ENCODE measurements around the gene GRID2. TPM values are rescaled to one million over a fixed set of nuclear protein-coding genes. Genes with fewer than 3 reads are reported as not detected.

The GRID2 gene
- total and polyA plus RNA-seq, 10 of the 15 experiments (the other 5 are each of a cell fraction or from before 2014, with no cell fraction given), result not detected

DNA sequence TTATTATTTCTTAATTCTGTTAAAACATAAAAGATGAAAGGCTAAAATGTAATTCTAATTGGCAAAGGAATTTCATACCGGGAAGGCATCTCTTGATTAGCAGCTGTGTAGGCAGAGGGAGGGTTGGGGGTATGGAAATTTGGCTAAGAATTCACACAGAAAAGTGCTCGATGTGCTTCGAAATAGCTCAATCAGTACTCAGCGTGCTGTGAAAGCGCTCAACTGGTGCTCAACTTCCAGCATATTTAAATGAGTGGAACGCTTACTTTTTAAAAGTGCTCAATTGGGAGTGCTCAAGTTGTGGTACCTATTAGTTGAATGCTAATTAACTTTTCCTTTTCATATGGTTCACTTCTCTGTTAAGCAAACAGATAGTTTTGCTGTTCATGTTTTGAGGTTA lies 828.9 kb downstream of the GRID2 start (continued):
- TF ChIP-seq, protein P1, sequence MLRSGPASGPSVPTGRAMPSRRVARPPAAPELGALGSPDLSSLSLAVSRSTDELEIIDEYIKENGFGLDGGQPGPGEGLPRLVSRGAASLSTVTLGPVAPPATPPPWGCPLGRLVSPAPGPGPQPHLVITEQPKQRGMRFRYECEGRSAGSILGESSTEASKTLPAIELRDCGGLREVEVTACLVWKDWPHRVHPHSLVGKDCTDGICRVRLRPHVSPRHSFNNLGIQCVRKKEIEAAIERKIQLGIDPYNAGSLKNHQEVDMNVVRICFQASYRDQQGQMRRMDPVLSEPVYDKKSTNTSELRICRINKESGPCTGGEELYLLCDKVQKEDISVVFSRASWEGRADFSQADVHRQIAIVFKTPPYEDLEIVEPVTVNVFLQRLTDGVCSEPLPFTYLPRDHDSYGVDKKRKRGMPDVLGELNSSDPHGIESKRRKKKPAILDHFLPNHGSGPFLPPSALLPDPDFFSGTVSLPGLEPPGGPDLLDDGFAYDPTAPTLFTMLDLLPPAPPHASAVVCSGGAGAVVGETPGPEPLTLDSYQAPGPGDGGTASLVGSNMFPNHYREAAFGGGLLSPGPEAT (IDR thresholded peaks at IDR 0.05; ENCODE audit: low read depth), result no peak
- no peak for TF ChIP-seq SIX5 (IDR thresholded peaks at IDR 0.05; ENCODE audit: low read depth, low read length, severe bottlenecking)
- TF ChIP-seq ZNF24 (IDR thresholded peaks at IDR 0.05), result no peak
- TF ChIP-seq ZNF217 (IDR thresholded peaks at IDR 0.05), result no peak

DNA sequence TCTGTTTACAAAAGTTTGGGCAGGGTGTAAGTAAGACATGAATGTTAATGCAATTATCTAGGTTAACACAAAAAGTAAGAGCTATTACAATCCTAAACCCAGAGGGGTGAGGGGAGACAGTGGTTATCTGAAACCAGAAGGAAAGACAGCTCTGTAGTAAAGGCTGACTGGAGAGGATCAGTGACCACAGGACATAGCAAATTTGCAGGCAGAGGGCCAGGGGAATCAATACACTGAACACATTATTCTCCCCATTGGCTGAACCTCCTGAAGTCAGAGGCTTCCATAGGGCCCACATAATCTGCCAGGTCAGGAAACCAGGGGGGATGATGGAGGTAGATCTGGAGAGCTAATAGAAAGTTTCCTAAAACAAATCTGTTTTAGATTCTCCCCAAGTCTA lies 835.4 kb downstream of the GRID2 start:
- intact Hi-C loops (cut with micrococcal nuclease; ENCODE audit: unreplicated experiment), result no loop called here

More for the DNA sequence above, 835.4 kb downstream of the GRID2 start:
- POLR2A ChIA-PET, result no interaction called here
- Histone ChIP-seq H3K27ac (ENCODE audit: control insufficient read depth, insufficient read depth) (no peak overlapping the region), H3K9ac (ENCODE audit: control insufficient read depth, insufficient read depth, low read length) (no peak overlapping the region), H3K36me3 (ENCODE audit: control insufficient read depth in 2 of 2, insufficient read depth in 2 of 2, low read length in 1 of 2) (no peaks in the 10 kb centered on the region), H3K4me1 (ENCODE audit: control insufficient read depth, insufficient read depth, low read length) (no peaks in the 10 kb centered on the region), H3K79me2 (ENCODE audit: control insufficient read depth, insufficient read depth, low read length) (no peaks in the 10 kb centered on the region), H3K27me3 (replicated peaks in 1 of 2; ENCODE audit: control insufficient read depth in 2 of 2, insufficient read depth in 2 of 2, low read length in 1 of 2) (no peaks in the 10 kb centered on the region), H4K20me1 (ENCODE audit: control insufficient read depth, insufficient read depth) (no peaks in the 10 kb centered on the region), H3K9me3 (replicated peaks; ENCODE audit: control insufficient read depth, insufficient read depth, low read length) (no peaks in the 10 kb centered on the region), H2AFZ (ENCODE audit: control insufficient read depth, low read depth, low read length) (no peak overlapping the region), H3K4me2 (ENCODE audit: control insufficient read depth, insufficient read depth) (no peak overlapping the region), H3K4me3 (no peak overlapping the region)
- TF ChIP-seq MTA3 (IDR thresholded peaks at IDR 0.05; ENCODE audit: borderline replicate concordance, low read length), result no peak
- TF ChIP-seq RUNX3 (IDR thresholded peaks at IDR 0.05; ENCODE audit: low read length), result no peak
- TF ChIP-seq IRF4 (IDR thresholded peaks at IDR 0.05; ENCODE audit: low read depth, low read length), result no peak
- TF ChIP-seq TARDBP (IDR thresholded peaks at IDR 0.05; ENCODE audit: borderline replicate concordance), result no peak
- no peak for TF ChIP-seq YBX1 (IDR thresholded peaks at IDR 0.05)
- no peak for TF ChIP-seq SREBF2 (IDR thresholded peaks at IDR 0.05; ENCODE audit: low read length)
- no peak for TF ChIP-seq NFIC (IDR thresholded peaks at IDR 0.05; ENCODE audit: low read depth, low read length)
- TF ChIP-seq, protein P2, sequence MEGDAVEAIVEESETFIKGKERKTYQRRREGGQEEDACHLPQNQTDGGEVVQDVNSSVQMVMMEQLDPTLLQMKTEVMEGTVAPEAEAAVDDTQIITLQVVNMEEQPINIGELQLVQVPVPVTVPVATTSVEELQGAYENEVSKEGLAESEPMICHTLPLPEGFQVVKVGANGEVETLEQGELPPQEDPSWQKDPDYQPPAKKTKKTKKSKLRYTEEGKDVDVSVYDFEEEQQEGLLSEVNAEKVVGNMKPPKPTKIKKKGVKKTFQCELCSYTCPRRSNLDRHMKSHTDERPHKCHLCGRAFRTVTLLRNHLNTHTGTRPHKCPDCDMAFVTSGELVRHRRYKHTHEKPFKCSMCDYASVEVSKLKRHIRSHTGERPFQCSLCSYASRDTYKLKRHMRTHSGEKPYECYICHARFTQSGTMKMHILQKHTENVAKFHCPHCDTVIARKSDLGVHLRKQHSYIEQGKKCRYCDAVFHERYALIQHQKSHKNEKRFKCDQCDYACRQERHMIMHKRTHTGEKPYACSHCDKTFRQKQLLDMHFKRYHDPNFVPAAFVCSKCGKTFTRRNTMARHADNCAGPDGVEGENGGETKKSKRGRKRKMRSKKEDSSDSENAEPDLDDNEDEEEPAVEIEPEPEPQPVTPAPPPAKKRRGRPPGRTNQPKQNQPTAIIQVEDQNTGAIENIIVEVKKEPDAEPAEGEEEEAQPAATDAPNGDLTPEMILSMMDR (IDR thresholded peaks at IDR 0.05 in 2 of 3, conservative IDR thresholded peaks at IDR 0.05 in 1 of 3; ENCODE audit: control insufficient read depth in 2 of 3, extremely low read depth in 1 of 3, insufficient read depth in 1 of 3, low read depth in 3 of 3, low read length in 3 of 3), result no peak
- TF ChIP-seq STAT1 (conservative IDR thresholded peaks at IDR 0.05), result no peak
- no peak for TF ChIP-seq SRF (IDR thresholded peaks at IDR 0.05; ENCODE audit: low read depth in 2 of 2, low read length in 2 of 2)
- TF ChIP-seq POLR2AphosphoS2 (IDR thresholded peaks at IDR 0.05; ENCODE audit: low read depth, low read length), result no peak
- TF ChIP-seq GABPA (IDR thresholded peaks at IDR 0.05; ENCODE audit: low read depth), result no peak
- no peak for TF ChIP-seq SMAD5 (IDR thresholded peaks at IDR 0.05; ENCODE audit: low read depth)
- TF ChIP-seq SREBF1 (IDR thresholded peaks at IDR 0.05; ENCODE audit: low read length), result no peak
- TF ChIP-seq NRF1 (conservative IDR thresholded peaks at IDR 0.05; ENCODE audit: low read depth, low read length), result no peak
- TF ChIP-seq SIN3A (IDR thresholded peaks at IDR 0.05; ENCODE audit: low read depth, low read length), result no peak
- no peak for TF ChIP-seq YY1 (IDR thresholded peaks at IDR 0.05; ENCODE audit: low read depth, low read length)
- BruUV-seq (replicated peaks), result no TSS peak
- RAD21 ChIA-PET (ENCODE audit: unreplicated experiment), result no interaction called here
- ATAC-seq (no peak), FAIRE-seq (no peak), DNase-seq (ENCODE audit: low read depth, low spot score) (no peak)
- in situ Hi-C loops (cut with MboI), result no loop called here
- SMC1A ChIA-PET (ENCODE audit: uncharacterized antibody, unreplicated experiment), result no interaction called here
- CTCF ChIA-PET, result no interaction called here

Data from GM12878 (cell line).